ENCODE results near the gene AP2A1.

Gene AP2A1

GRCh38 chr19:49801966-49802661 is 35.3 kb downstream of the AP2A1 start:
- peaks cover 82% of the 10 kb centered on the region for H3K36me3 ChIP-seq (ENCODE audit: insufficient read depth, insufficient read length, low read length)
- no peak for DNase-seq (ENCODE audit: low read depth, low spot score)
- peak overlapping the region; percentile 32 for H3K9ac ChIP-seq (ENCODE audit: insufficient read length, low read depth)
- no peak overlapping the region for H3K4me3 ChIP-seq (ENCODE audit: insufficient read length, low read depth)
- TF ChIP-seq SUZ12 (IDR thresholded peaks at IDR 0.05; ENCODE audit: extremely low read depth, insufficient read depth, insufficient read length) = no peak
- no peak for TF ChIP-seq YY1 (IDR thresholded peaks at IDR 0.05; ENCODE audit: insufficient read depth, insufficient read length)
- no peak for TF ChIP-seq ZNF274 (IDR thresholded peaks at IDR 0.05; ENCODE audit: low read depth, low read length)
- peaks cover 9% of the 10 kb centered on the region for H3K4me1 ChIP-seq (ENCODE audit: insufficient read depth, insufficient read length)
- no peaks in the 10 kb centered on the region for H3K27me3 ChIP-seq (ENCODE audit: insufficient read depth, insufficient read length)
- no peaks in the 10 kb centered on the region for H3K9me3 ChIP-seq (ENCODE audit: insufficient read depth, low read length)

GRCh38 chr19:49802836-49803528 is 36.2 kb downstream of the AP2A1 start:
- Histone ChIP-seq H3K4me3 (ENCODE audit: insufficient read length, low read depth) (no peak overlapping the region), H3K36me3 (ENCODE audit: insufficient read depth, insufficient read length, low read length) (peaks cover 84% of the 10 kb centered on the region), H3K9me3 (ENCODE audit: insufficient read depth, low read length) (no peaks in the 10 kb centered on the region), H3K27me3 (ENCODE audit: insufficient read depth, insufficient read length) (no peaks in the 10 kb centered on the region), H3K4me1 (ENCODE audit: insufficient read depth, insufficient read length) (peaks cover 9% of the 10 kb centered on the region), H3K9ac (ENCODE audit: insufficient read length, low read depth) (peak overlapping the region; percentile 5)
- TF ChIP-seq YY1 (IDR thresholded peaks at IDR 0.05; ENCODE audit: insufficient read depth, insufficient read length) = no peak
- TF ChIP-seq SUZ12 (IDR thresholded peaks at IDR 0.05; ENCODE audit: extremely low read depth, insufficient read depth, insufficient read length) = no peak
- TF ChIP-seq ZNF274 (IDR thresholded peaks at IDR 0.05; ENCODE audit: low read depth, low read length) = no peak
- DNase-seq (ENCODE audit: low read depth, low spot score) = no peak

- TF ChIP-seq YY1 (IDR thresholded peaks at IDR 0.05; ENCODE audit: insufficient read depth, insufficient read length) = no peak
- no peak for TF ChIP-seq ZNF274 (IDR thresholded peaks at IDR 0.05; ENCODE audit: low read depth, low read length)
- TF ChIP-seq SUZ12 (IDR thresholded peaks at IDR 0.05; ENCODE audit: extremely low read depth, insufficient read depth, insufficient read length) = no peak
- Histone ChIP-seq H3K9ac (ENCODE audit: insufficient read length, low read depth) (no peak overlapping the region), H3K9me3 (ENCODE audit: insufficient read depth, low read length) (no peaks in the 10 kb centered on the region), H3K4me1 (ENCODE audit: insufficient read depth, insufficient read length) (peaks cover 9% of the 10 kb centered on the region), H3K4me3 (ENCODE audit: insufficient read length, low read depth) (no peak overlapping the region), H3K27me3 (ENCODE audit: insufficient read depth, insufficient read length) (no peaks in the 10 kb centered on the region), H3K36me3 (ENCODE audit: insufficient read depth, insufficient read length, low read length) (peaks cover 83% of the 10 kb centered on the region)
- no peak for DNase-seq (ENCODE audit: low read depth, low spot score)
These were observed 36.7 kb downstream of the AP2A1 start for GRCh38 chr19:49803529-49803856.

GRCh38 chr19:49805822-49806619 is 39.2 kb downstream of the AP2A1 start:
- H3K4me3 ChIP-seq (ENCODE audit: insufficient read length, low read depth) = no peak overlapping the region
- H3K27me3 ChIP-seq (ENCODE audit: insufficient read depth, insufficient read length) = no peaks in the 10 kb centered on the region
- peaks cover 73% of the 10 kb centered on the region for H3K36me3 ChIP-seq (ENCODE audit: insufficient read depth, insufficient read length, low read length)
- no peak for DNase-seq (ENCODE audit: low read depth, low spot score)
- peaks cover 16% of the 10 kb centered on the region for H3K4me1 ChIP-seq (ENCODE audit: insufficient read depth, insufficient read length)
- no peak overlapping the region for H3K9ac ChIP-seq (ENCODE audit: insufficient read length, low read depth)
- TF ChIP-seq ZNF274 (IDR thresholded peaks at IDR 0.05; ENCODE audit: low read depth, low read length) (no peak), YY1 (IDR thresholded peaks at IDR 0.05; ENCODE audit: insufficient read depth, insufficient read length) (no peak), SUZ12 (IDR thresholded peaks at IDR 0.05; ENCODE audit: extremely low read depth, insufficient read depth, insufficient read length) (no peak)
- no peaks in the 10 kb centered on the region for H3K9me3 ChIP-seq (ENCODE audit: insufficient read depth, low read length)

GRCh38 chr19:49806620-49806959 is 39.8 kb downstream of the AP2A1 start:
- Histone ChIP-seq H3K9ac (ENCODE audit: insufficient read length, low read depth) (no peak overlapping the region), H3K36me3 (ENCODE audit: insufficient read depth, insufficient read length, low read length) (peaks cover 68% of the 10 kb centered on the region), H3K9me3 (ENCODE audit: insufficient read depth, low read length) (no peaks in the 10 kb centered on the region), H3K27me3 (ENCODE audit: insufficient read depth, insufficient read length) (no peaks in the 10 kb centered on the region), H3K4me1 (ENCODE audit: insufficient read depth, insufficient read length) (peaks cover 12% of the 10 kb centered on the region), H3K4me3 (ENCODE audit: insufficient read length, low read depth) (no peak overlapping the region)
- no peak for DNase-seq (ENCODE audit: low read depth, low spot score)
- TF ChIP-seq ZNF274 (IDR thresholded peaks at IDR 0.05; ENCODE audit: low read depth, low read length) (no peak), SUZ12 (IDR thresholded peaks at IDR 0.05; ENCODE audit: extremely low read depth, insufficient read depth, insufficient read length) (no peak), YY1 (IDR thresholded peaks at IDR 0.05; ENCODE audit: insufficient read depth, insufficient read length) (no peak)

GRCh38 chr19:49807058-49807903 is 40.5 kb downstream of the AP2A1 start:
- Histone ChIP-seq H3K9me3 (ENCODE audit: insufficient read depth, low read length) (no peaks in the 10 kb centered on the region), H3K9ac (ENCODE audit: insufficient read length, low read depth) (no peak overlapping the region), H3K4me3 (ENCODE audit: insufficient read length, low read depth) (no peak overlapping the region), H3K36me3 (ENCODE audit: insufficient read depth, insufficient read length, low read length) (peaks cover 62% of the 10 kb centered on the region), H3K4me1 (ENCODE audit: insufficient read depth, insufficient read length) (peaks cover 10% of the 10 kb centered on the region), H3K27me3 (ENCODE audit: insufficient read depth, insufficient read length) (no peaks in the 10 kb centered on the region)
- DNase-seq (ENCODE audit: low read depth, low spot score) = no peak
- TF ChIP-seq YY1 (IDR thresholded peaks at IDR 0.05; ENCODE audit: insufficient read depth, insufficient read length) (no peak), ZNF274 (IDR thresholded peaks at IDR 0.05; ENCODE audit: low read depth, low read length) (no peak), SUZ12 (IDR thresholded peaks at IDR 0.05; ENCODE audit: extremely low read depth, insufficient read depth, insufficient read length) (no peak)
